HepG2 (cell line): ENCODE measurements around the gene RBM6. TPM values are rescaled to one million over a fixed set of nuclear protein-coding genes. Genes with fewer than 3 reads are reported as not detected.

Experiments
- ATAC-seq: fragments of 200-7000 bp; cut with Tn5 transposase; 3 replicates; pipeline ENCODE4 v1.9.1; 2020; ENCODE audit warnings: mild to moderate bottlenecking, moderate library complexity
- BruUV-seq: library from RNA; stranded (reverse); fragments of 400-500 nt; replicated peaks from 2 replicates; lab custom pipeline; 2021; lab: Mats Ljungman, UMichigan
- CTCF ChIA-PET: fragments of 300-600 bp; formaldehyde crosslinking; extraction: SDS; loops from one replicate; lab custom pipeline; 2021; ENCODE audit warnings: low total read pairs, inconsistent platforms, low intra/inter-chr PET ratio; lab: Yijun Ruan, JAX
- POLR2A ChIA-PET: fragments of 350-600 bp; sonication (Branson Sonifier 250); formaldehyde crosslinking; loops from one replicate; lab custom pipeline; 2020; ENCODE audit warnings: antibody characterized with exemption, inconsistent platforms; lab: Yijun Ruan, JAX
- DNase-seq: peaks from one replicate; pipeline ENCODE4 v3.0.0-alpha.2; 2015; ENCODE audit warnings: low spot score
- FAIRE-seq: peaks from 3 replicates; lab custom pipeline; 2011; peaks lifted over from hg19 to GRCh38; lab: Jason Lieb, UNC
- H2AFZ ChIP-seq: one replicate; pipeline ENCODE4 v1.6.1; 2011; ENCODE audit warnings: low read length, inconsistent platforms
- H3K27ac ChIP-seq: fragments of 300-600 bp; 3 replicates; pipeline ENCODE4 v1.8.0; 2011; ENCODE audit warnings: mixed run types, mild to moderate bottlenecking, mixed read lengths, low read length, inconsistent platforms; ENCODE audit not compliant: insufficient read depth; ENCODE audit errors: extremely low read length
- H3K27me3 ChIP-seq, 2 experiments: fragments of 200-600 bp in 1 of 2; 2 replicates in 1 of 2; 3 replicates in 1 of 2; pipeline versions ENCODE4 v1.6.0 to v1.8.0; 2011; ENCODE audit warnings: low read length in 2 of 2, mild to moderate bottlenecking in 2 of 2, moderate library complexity in 2 of 2, inconsistent platforms in 1 of 2; ENCODE audit not compliant: insufficient read depth in 2 of 2, control insufficient read depth in 1 of 2
- H3K36me3 ChIP-seq, 2 experiments: fragments of 200-600 bp in 1 of 2; replicated peaks in 1 of 2; 2 replicates in 1 of 2; 3 replicates in 1 of 2; pipeline versions ENCODE4 v1.5.1 to v1.8.0; 2011; ENCODE audit warnings: low read length in 2 of 2, inconsistent platforms in 1 of 2; ENCODE audit not compliant: insufficient read depth in 2 of 2, control insufficient read depth in 1 of 2
- H3K4me1 ChIP-seq: 2 replicates; pipeline ENCODE4 v1.5.1; 2012; ENCODE audit warnings: low read length, inconsistent platforms; ENCODE audit not compliant: insufficient read depth
- H3K4me2 ChIP-seq: 2 replicates; pipeline ENCODE4 v1.6.0; 2011; ENCODE audit warnings: low read depth, low read length, inconsistent platforms
- H3K4me3 ChIP-seq, 3 experiments: fragments of 200-600 bp in 1 of 3; sonication (generic), shearing (Covaris generic) in 1 of 3; replicated peaks in 1 of 3; 2 replicates each; pipeline ENCODE4 v1.5.1; 2011 to 2016; ENCODE audit warnings: low read length in 3 of 3, inconsistent platforms in 2 of 3, low read depth in 2 of 3, mild to moderate bottlenecking in 2 of 3, control low read depth in 1 of 3, mixed read lengths in 1 of 3; ENCODE audit not compliant: insufficient read depth in 1 of 3
- H3K79me2 ChIP-seq: one replicate; pipeline ENCODE4 v1.6.1; 2011; ENCODE audit warnings: low read length, inconsistent platforms; ENCODE audit not compliant: insufficient read depth
- H3K9ac ChIP-seq: 2 replicates; pipeline ENCODE4 v1.6.0; 2011; ENCODE audit warnings: mild to moderate bottlenecking, low read depth, low read length, inconsistent platforms; ENCODE audit not compliant: insufficient read depth
- H3K9me3 ChIP-seq: 2 replicates; pipeline ENCODE4 v1.5.1; 2012; ENCODE audit warnings: mild to moderate bottlenecking, low read length
- H4K20me1 ChIP-seq: 2 replicates; pipeline ENCODE4 v1.6.0; 2011; ENCODE audit warnings: inconsistent platforms, mild to moderate bottlenecking, low read length, moderate library complexity; ENCODE audit not compliant: insufficient read depth
- CEBPB ChIP-seq: IDR thresholded peaks from 2 replicates; pipeline ENCODE4 v1.6.1; 2011; ENCODE audit warnings: low read depth, low read length, improper control_type of control experiment, borderline replicate concordance
- FOSL1 ChIP-seq: sonication (generic); formaldehyde crosslinking; IDR thresholded peaks from 2 replicates; pipeline ENCODE4 v1.9.0; 2021; ENCODE audit warnings: missing genetic modification reagents, borderline replicate concordance
- FOXA1 ChIP-seq, 2 experiments: fragments of 450-650 bp in 1 of 2; sonication (generic) in 1 of 2; formaldehyde crosslinking in 1 of 2; IDR thresholded peaks; 2 replicates each; pipeline versions ENCODE4 v1.4.0 to v1.6.1; 2016 to 2020; ENCODE audit warnings: missing genetic modification reagents in 1 of 2
- ISL2 ChIP-seq: sonication (generic); formaldehyde crosslinking; IDR thresholded peaks from 2 replicates; pipeline ENCODE4 v1.5.0; 2020; ENCODE audit warnings: missing genetic modification reagents
- NFYC ChIP-seq: IDR thresholded peaks from 2 replicates; pipeline ENCODE4 v1.6.1; 2016; ENCODE audit warnings: missing genetic modification reagents, missing compliant biosample characterization
- SALL1 ChIP-seq: sonication (generic); formaldehyde crosslinking; IDR thresholded peaks from 2 replicates; pipeline ENCODE4 v1.8.0; 2022; ENCODE audit warnings: mild to moderate bottlenecking, missing genetic modification reagents
- STAT6 ChIP-seq: sonication (generic); formaldehyde crosslinking; IDR thresholded peaks from 2 replicates; pipeline ENCODE4 v1.4.0; 2020; ENCODE audit warnings: missing genetic modification reagents, mild to moderate bottlenecking, borderline replicate concordance
- ZBTB20 ChIP-seq: sonication (generic); formaldehyde crosslinking; IDR thresholded peaks from 2 replicates; pipeline ENCODE4 v1.8.1; 2023; ENCODE audit warnings: missing genetic modification reagents, low read depth, mild to moderate bottlenecking, borderline replicate concordance
- ZFP36L2 ChIP-seq: sonication (generic); formaldehyde crosslinking; IDR thresholded peaks from 2 replicates; pipeline ENCODE4 v1.4.0; 2020; ENCODE audit warnings: missing genetic modification reagents
- ZIK1 ChIP-seq: sonication (generic); formaldehyde crosslinking; IDR thresholded peaks from 2 replicates; pipeline ENCODE4 v1.5.0; 2020; ENCODE audit warnings: mild to moderate bottlenecking, low read depth, missing genetic modification reagents, borderline replicate concordance
- ZNF230 ChIP-seq: sonication (generic); formaldehyde crosslinking; IDR thresholded peaks from 2 replicates; pipeline ENCODE4 v1.4.0; 2020; ENCODE audit warnings: mild to moderate bottlenecking, missing genetic modification reagents
- ZNF484 ChIP-seq: sonication (generic); formaldehyde crosslinking; IDR thresholded peaks from 2 replicates; pipeline ENCODE4 v1.5.1; 2020; ENCODE audit warnings: mild to moderate bottlenecking, low read depth, missing genetic modification reagents, borderline replicate concordance
- ZNF549 ChIP-seq: sonication (generic); formaldehyde crosslinking; IDR thresholded peaks from 2 replicates; pipeline ENCODE4 v1.5.0; 2020; ENCODE audit warnings: missing genetic modification reagents
- ZNF589 ChIP-seq: sonication (generic); formaldehyde crosslinking; conservative IDR thresholded peaks from 2 replicates; pipeline ENCODE4 v1.8.0; 2022; ENCODE audit warnings: mild to moderate bottlenecking, moderate library complexity, missing genetic modification reagents
- ZNF660 ChIP-seq: sonication (generic); formaldehyde crosslinking; IDR thresholded peaks from 2 replicates; pipeline ENCODE4 v1.5.1; 2020; ENCODE audit warnings: mild to moderate bottlenecking, low read depth, missing genetic modification reagents, borderline replicate concordance
- ZNF883 ChIP-seq: sonication (generic); formaldehyde crosslinking; IDR thresholded peaks from 2 replicates; pipeline ENCODE4 v1.5.1; 2020; ENCODE audit warnings: mild to moderate bottlenecking, missing genetic modification reagents; ENCODE audit errors: not compliant biosample characterization
- WGBS: methylation state at CpG from one replicate; pipeline ENCODE4 v1.1.6; 2017; ENCODE audit warnings: low lambda C conversion rate; 5-methylcytosine and 5-hydroxymethylcytosine counted together
- in situ Hi-C: cut with HindIII; loops from 2 replicates; pipeline ENCODE4 v1.10.0; 2017; ENCODE audit warnings: low pct_unique_long_range_greater_than_20kb; ENCODE audit not compliant: extremely low pct_ligation_motif_present
- intact Hi-C: fragments of 100-400 bp; cut with micrococcal nuclease; formaldehyde crosslinking; loops from one replicate; pipeline ENCODE4 v1.10.0; 2022; ENCODE audit not compliant: unreplicated experiment
- polyA plus RNA-seq, 8 experiments: library from polyadenylated mRNA; depleted of rRNA in 3 of 8; stranded (reverse) in 7 of 8; unstranded in 1 of 8; fragments of >200 nt; fragmentation: Illumina TruSeq in 4 of 8; extraction: Trizol in 4 of 8; gene quantifications; 2 replicates each; pipeline versions ENCODE4 v1.2.1 to v1.2.3, GENCODE V29; 2011 to 2016; ENCODE audit warnings: low read depth in 4 of 8, missing spikeins in 1 of 8, mixed read lengths in 1 of 8; ENCODE audit not compliant: insufficient read depth in 1 of 8
- total RNA-seq, 5 experiments: library from RNA; depleted of rRNA; stranded (reverse); fragments of >200 nt; fragmentation: Illumina TruSeq; extraction: Trizol; gene quantifications; 2 replicates each; pipeline ENCODE4 v1.2.3, GENCODE V29; 2016; ENCODE audit warnings: low read depth in 1 of 5
- TF ChIP-seq, protein P1 (sequence below): sonication (generic); formaldehyde crosslinking; IDR thresholded peaks from 2 replicates; pipeline ENCODE4 v1.4.0; 2020; ENCODE audit warnings: missing genetic modification reagents, borderline replicate concordance

RBM6 gene
- total and polyA plus RNA-seq, 2 of the 13 experiments (the other 11 are each of a cell fraction or from before 2014, with no cell fraction given), result 72.7 to 86.1 TPM

DNA sequence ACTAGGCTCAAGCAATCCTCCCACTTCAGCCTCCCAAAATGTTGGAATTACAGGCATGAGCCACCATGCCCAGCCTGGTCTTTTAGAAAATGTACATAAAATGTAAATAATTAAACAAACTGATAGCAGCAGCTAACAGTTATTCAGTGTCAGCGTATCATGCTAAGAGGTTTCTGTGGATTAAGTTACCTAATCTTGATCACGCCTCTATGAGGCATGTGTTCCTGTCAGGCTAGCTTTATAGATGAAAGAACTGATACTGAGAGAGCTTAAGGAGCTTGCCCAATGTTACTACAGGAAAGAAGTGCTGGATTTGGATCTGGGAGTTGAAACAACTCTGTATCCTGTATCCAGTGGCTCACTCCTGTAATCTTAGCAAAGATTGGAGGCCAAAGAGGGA lies 25.0 kb upstream of the RBM6 start:
- Histone ChIP-seq H3K27me3 (no peaks in the 10 kb centered on the region), H3K4me1 (no peaks in the 10 kb centered on the region), H3K36me3 (no peaks in the 10 kb centered on the region; a peak in 2 of 5 replicates), H2AFZ (no peak overlapping the region), H3K79me2 (no peaks in the 10 kb centered on the region), H3K27ac (no peak overlapping the region), H3K4me2 (no peak overlapping the region), H3K4me3 (no peak overlapping the region), H4K20me1 (no peaks in the 10 kb centered on the region), H3K9me3 (no peaks in the 10 kb centered on the region), H3K9ac (no peak overlapping the region)
- no TSS peak for BruUV-seq
- DNase-seq (no peak), FAIRE-seq (no peak), ATAC-seq (no peak)
- POLR2A ChIA-PET, result no interaction called here
- TF ChIP-seq NFYC (no peak), ZNF660 (no peak), ZNF589 (CRISPR knock-in tag) (no peak), ZIK1 (CRISPR knock-in tag) (no peak), ZBTB20 (CRISPR knock-in tag) (no peak), ISL2 (CRISPR knock-in tag) (no peak), ZNF484 (CRISPR knock-in tag) (no peak), ZFP36L2 (CRISPR knock-in tag) (no peak), ZNF230 (no peak), STAT6 (no peak), CEBPB (no peak), FOSL1 (no peak), ZNF549 (no peak), SALL1 (no peak), ZNF883 (no peak), FOXA1 (IDR thresholded peaks at IDR 0.05) (no peak), FOXA1 (CRISPR knock-in tag; IDR thresholded peaks at IDR 0.05) (no peak)
- TF ChIP-seq, protein P1, sequence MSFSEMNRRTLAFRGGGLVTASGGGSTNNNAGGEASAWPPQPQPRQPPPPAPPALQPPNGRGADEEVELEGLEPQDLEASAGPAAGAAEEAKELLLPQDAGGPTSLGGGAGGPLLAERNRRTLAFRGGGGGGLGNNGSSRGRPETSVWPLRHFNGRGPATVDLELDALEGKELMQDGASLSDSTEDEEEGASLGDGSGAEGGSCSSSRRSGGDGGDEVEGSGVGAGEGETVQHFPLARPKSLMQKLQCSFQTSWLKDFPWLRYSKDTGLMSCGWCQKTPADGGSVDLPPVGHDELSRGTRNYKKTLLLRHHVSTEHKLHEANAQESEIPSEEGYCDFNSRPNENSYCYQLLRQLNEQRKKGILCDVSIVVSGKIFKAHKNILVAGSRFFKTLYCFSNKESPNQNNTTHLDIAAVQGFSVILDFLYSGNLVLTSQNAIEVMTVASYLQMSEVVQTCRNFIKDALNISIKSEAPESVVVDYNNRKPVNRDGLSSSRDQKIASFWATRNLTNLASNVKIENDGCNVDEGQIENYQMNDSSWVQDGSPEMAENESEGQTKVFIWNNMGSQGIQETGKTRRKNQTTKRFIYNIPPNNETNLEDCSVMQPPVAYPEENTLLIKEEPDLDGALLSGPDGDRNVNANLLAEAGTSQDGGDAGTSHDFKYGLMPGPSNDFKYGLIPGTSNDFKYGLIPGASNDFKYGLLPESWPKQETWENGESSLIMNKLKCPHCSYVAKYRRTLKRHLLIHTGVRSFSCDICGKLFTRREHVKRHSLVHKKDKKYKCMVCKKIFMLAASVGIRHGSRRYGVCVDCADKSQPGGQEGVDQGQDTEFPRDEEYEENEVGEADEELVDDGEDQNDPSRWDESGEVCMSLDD (CRISPR knock-in tag), result no peak
- in situ Hi-C loops (no loop called here), intact Hi-C loops (no loop called here)
- CTCF ChIA-PET, result no interaction called here
- 98% methylated on average over 2 of the region's 2 CpGs for WGBS
